ENCODE results near the gene NFATC2. TPM values are rescaled to one million over a fixed set of nuclear protein-coding genes. Genes with fewer than 3 reads are reported as not detected.
"Not testable (repeated sequence)": the region's sequence is repeated elsewhere in the genome, so short reads cannot be mapped to it uniquely, and the experiment has no call there.

Gene NFATC2
- total RNA-seq, 2 donors from 2014 or later, result 29.4 to 41.1 TPM

GRCh38 chr20:51462566-51463276, 79.8 kb downstream of the NFATC2 start:
- Mint-ChIP-seq H3K36me3 (ENCODE audit: low read depth) (peaks cover 89% of the 10 kb centered on the region), H3K27me3 (no peaks in the 10 kb centered on the region), H3K4me3 (no peak overlapping the region), H3K4me1 (peaks cover 18% of the 10 kb centered on the region), H3K9me3 (no peaks in the 10 kb centered on the region), H3K27ac (no peak overlapping the region)
- no peak for ATAC-seq (replicated peaks)

DNA sequence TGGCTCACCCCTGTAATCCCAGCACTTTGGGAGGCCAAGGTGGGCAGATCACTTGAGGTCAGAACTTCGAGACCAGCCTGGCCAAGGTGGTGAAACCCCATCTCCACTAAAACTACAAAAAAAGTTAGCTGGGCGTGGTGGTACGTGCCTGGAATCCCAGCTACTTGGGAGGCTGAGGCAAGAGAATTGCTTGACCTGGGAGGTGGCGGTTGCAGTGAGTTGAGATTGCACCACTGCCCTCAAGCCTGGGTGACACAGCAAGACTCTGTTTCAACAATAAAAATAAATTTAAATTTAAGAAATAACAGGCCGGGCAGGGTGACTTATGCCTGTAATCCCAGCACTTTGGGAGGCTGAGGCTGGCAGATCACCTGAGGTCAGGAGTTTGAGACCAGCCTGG, 80.7 kb downstream of the NFATC2 start:
- H3K27me3 Mint-ChIP-seq, H3K9me3 Mint-ChIP-seq, H3K27ac Mint-ChIP-seq: not testable (repeated sequence)

GRCh38 chr20:51461306-51461705, 81.2 kb downstream of the NFATC2 start:
- Mint-ChIP-seq H3K9me3 (no peaks in the 10 kb centered on the region), H3K27ac (no peak overlapping the region), H3K4me3 (no peak overlapping the region), H3K4me1 (peaks cover 18% of the 10 kb centered on the region), H3K27me3 (no peaks in the 10 kb centered on the region), H3K36me3 (ENCODE audit: low read depth) (peaks cover 85% of the 10 kb centered on the region)
- no peak for ATAC-seq (replicated peaks)

More for the DNA sequence above, 80.7 kb downstream of the NFATC2 start:
- not testable (repeated sequence) for ATAC-seq (replicated peaks); H3K4me3 Mint-ChIP-seq
- H3K36me3 Mint-ChIP-seq (ENCODE audit: low read depth), result peaks cover 85% of the 10 kb centered on the region
- peaks cover 18% of the 10 kb centered on the region for H3K4me1 Mint-ChIP-seq

DNA sequence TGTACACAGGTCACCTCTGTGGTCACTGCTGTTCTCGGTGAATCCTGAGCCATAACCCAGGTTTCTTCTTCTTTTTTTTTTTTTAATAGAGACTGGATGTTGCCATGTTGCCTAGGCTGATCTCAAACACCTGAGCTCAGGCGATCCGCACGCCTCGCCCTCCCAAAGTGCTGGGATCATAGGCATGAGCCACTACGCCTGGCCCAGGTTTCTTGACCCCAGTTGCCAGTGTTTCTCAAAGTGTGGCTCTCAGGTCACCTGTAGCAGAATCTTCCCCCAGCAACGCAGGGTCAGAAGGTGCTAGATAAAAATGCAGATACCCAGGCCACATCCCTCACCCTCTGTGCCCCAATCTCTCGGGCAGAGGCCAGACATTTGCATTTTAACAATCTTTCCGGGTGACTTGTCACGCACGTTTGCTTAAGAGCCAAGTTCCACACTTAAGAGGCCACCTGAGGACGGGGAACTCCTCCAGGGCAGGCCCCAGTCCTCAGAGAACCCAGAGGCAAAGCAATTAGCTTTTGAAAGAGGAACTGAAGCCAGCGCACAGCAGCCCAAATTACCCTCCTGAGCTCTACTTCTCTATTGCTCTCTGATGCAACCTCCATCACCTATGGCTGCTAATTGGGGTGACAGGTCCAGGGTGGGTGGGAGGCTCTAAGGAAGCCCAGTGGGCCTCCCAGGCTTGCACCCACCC, 81.8 kb downstream of the NFATC2 start:
- Mint-ChIP-seq H3K27ac (no peak overlapping the region), H3K36me3 (ENCODE audit: low read depth) (peaks cover 84% of the 10 kb centered on the region), H3K4me1 (peaks cover 17% of the 10 kb centered on the region), H3K4me3 (no peak overlapping the region), H3K27me3 (no peaks in the 10 kb centered on the region), H3K9me3 (no peaks in the 10 kb centered on the region)
- no peak for ATAC-seq (replicated peaks)

DNA sequence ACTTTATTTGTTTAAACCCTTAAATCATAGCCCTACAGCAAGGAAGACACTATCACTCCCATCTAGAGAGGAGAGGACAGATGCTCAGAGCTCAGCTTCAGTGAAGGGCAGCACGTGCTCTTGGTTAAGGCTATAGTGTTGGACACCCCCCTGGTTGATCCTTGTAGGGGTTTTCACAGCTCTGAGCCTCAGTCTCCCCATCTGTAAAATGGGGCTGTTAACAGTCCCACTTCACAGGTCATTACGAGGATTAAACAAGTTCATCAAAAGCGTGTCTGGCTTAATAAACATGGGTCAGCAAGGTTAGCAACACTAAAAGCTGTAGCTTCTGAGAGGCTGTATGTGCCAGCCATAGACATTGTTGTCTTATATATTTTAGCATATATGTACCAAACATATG, 82.4 kb downstream of the NFATC2 start:
- H3K9me3 Mint-ChIP-seq, result no peaks in the 10 kb centered on the region
- no peak for ATAC-seq (replicated peaks)
- H3K27ac Mint-ChIP-seq, result no peak overlapping the region
- H3K36me3 Mint-ChIP-seq (ENCODE audit: low read depth), result peaks cover 84% of the 10 kb centered on the region
- no peaks in the 10 kb centered on the region for H3K27me3 Mint-ChIP-seq
- peaks cover 17% of the 10 kb centered on the region for H3K4me1 Mint-ChIP-seq
- H3K4me3 Mint-ChIP-seq, result no peak overlapping the region

DNA sequence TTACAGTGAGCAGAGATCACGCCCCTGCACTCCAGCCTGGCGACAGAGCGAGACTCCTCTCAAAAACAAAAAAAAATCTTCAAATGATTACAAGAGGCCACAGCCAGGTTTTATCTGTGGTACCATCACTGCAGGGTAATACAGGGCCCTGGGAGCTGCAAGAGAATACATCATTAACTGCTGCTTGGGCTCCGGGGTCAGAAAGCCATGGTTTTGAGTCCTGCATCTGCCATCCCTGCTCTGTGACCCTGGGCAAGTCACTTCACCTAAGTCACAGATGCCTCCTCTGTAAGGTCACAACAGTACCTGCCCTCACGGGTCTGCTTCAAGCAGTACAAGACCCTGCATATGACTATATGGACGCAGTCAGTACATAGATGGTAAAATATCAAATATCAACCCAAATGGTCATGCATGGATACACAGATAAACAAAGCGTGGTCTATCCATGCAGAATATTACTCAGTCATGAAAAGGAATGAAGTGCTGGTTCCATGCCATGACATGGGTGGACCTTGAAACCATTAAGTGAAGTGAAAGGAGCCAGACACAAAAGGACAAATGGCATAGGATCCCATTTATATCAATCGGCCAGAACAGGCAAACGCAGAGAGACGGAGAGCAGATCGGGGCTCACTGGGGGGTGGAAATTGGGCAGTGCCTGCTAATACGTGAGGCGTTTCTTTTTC, 83.6 kb downstream of the NFATC2 start:
- no peaks in the 10 kb centered on the region for H3K9me3 Mint-ChIP-seq
- H3K36me3 Mint-ChIP-seq (ENCODE audit: low read depth), result peaks cover 86% of the 10 kb centered on the region
- no peak for ATAC-seq (replicated peaks)

GRCh38 chr20:51457533-51457932, 85.0 kb downstream of the NFATC2 start:
- ATAC-seq (replicated peaks), result no peak
- Mint-ChIP-seq H3K4me3 (no peak overlapping the region), H3K4me1 (peaks cover 16% of the 10 kb centered on the region), H3K36me3 (ENCODE audit: low read depth) (peaks cover 86% of the 10 kb centered on the region), H3K9me3 (no peaks in the 10 kb centered on the region), H3K27ac (no peak overlapping the region), H3K27me3 (no peaks in the 10 kb centered on the region)

More for the DNA sequence above, 83.6 kb downstream of the NFATC2 start:
- H3K4me1 Mint-ChIP-seq, result peaks cover 16% of the 10 kb centered on the region
- no peak overlapping the region for H3K4me3 Mint-ChIP-seq
- no peak overlapping the region for H3K27ac Mint-ChIP-seq
- no peaks in the 10 kb centered on the region for H3K27me3 Mint-ChIP-seq

GRCh38 chr20:51456511-51457509, 85.7 kb downstream of the NFATC2 start:
- ATAC-seq (replicated peaks), result peak; percentile 24

GRCh38 chr20:51454250-51454865, 88.2 kb downstream of the NFATC2 start:
- Mint-ChIP-seq H3K4me3 (no peak overlapping the region), H3K27ac (no peak overlapping the region), H3K4me1 (peaks cover 26% of the 10 kb centered on the region), H3K27me3 (no peaks in the 10 kb centered on the region), H3K36me3 (ENCODE audit: low read depth) (peaks cover 89% of the 10 kb centered on the region), H3K9me3 (no peaks in the 10 kb centered on the region)
- no peak for ATAC-seq (replicated peaks)

More at GRCh38 chr20:51456511-51457509, 85.7 kb downstream of the NFATC2 start:
- Mint-ChIP-seq H3K36me3 (ENCODE audit: low read depth) (peaks cover 90% of the 10 kb centered on the region), H3K27ac (peak overlapping the region; percentile 33), H3K4me1 (peaks cover 21% of the 10 kb centered on the region), H3K27me3 (no peaks in the 10 kb centered on the region), H3K9me3 (no peaks in the 10 kb centered on the region), H3K4me3 (peak overlapping the region; percentile 15)

DNA sequence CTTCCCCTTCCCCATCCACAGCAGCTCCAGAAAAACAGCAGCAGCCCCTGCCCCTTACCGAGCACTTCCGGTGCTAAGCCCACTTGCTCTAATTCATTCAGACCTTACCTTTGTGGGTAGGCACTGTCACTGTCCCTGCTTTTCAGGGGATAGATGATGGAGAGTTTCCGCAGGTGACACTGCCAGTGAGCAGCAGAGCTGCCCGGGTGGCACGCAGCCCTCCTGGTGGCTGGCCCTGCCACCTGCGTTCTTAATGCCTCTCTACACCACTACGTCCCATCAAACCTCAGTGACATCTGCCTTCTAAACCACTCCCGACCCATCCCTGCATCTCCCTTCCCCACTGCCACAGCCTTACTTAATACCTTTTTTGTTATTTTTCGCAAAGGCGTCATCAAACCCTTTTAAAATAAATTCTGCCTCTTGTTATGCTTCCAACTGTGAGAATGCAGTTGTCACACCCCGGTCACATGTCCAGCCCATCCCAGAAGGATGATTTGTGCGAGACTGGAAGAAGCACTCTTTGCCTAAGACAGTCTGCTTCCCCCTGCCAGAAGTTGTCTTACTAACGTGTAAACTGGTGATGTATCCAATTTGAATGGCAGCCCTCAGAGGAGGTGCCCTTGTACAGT, 89.7 kb downstream of the NFATC2 start:
- Mint-ChIP-seq H3K4me3 (no peak overlapping the region), H3K9me3 (no peaks in the 10 kb centered on the region), H3K27ac (peak overlapping the region; percentile 67), H3K27me3 (no peaks in the 10 kb centered on the region), H3K36me3 (ENCODE audit: low read depth) (peaks cover 93% of the 10 kb centered on the region), H3K4me1 (peaks cover 24% of the 10 kb centered on the region)
- ATAC-seq (replicated peaks), result no peak

DNA sequence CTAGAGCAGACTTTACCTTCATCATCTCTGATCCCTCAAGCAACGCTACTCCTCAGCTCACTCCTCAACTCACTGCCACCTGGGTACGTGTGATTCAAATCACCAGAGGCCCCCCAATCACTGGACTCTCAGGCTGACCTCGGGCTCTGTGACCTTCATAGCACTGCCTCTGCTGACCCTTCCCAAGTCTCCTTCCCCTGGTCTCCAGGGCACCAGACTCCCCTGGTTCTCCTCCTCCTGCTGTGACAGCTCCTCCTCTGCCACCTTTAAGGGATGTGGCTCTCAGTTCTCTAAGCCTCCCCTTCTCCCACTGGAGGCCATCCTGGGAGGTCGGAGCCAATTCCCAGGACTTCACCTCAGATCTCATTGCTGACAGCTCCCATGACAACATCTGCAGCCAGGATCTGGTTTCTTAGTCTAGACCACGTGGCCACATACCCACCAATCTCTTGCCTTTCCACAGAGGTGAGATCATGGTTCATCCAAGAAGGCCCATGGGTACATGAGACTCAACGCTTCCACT, 90.4 kb downstream of the NFATC2 start:
- H3K4me3 Mint-ChIP-seq, result no peak overlapping the region
- H3K27ac Mint-ChIP-seq, result peak overlapping the region; percentile 67
- H3K4me1 Mint-ChIP-seq, result peaks cover 28% of the 10 kb centered on the region
- no peaks in the 10 kb centered on the region for H3K27me3 Mint-ChIP-seq
- no peak for ATAC-seq (replicated peaks)
- H3K36me3 Mint-ChIP-seq (ENCODE audit: low read depth), result peaks cover 97% of the 10 kb centered on the region
- no peaks in the 10 kb centered on the region for H3K9me3 Mint-ChIP-seq

DNA sequence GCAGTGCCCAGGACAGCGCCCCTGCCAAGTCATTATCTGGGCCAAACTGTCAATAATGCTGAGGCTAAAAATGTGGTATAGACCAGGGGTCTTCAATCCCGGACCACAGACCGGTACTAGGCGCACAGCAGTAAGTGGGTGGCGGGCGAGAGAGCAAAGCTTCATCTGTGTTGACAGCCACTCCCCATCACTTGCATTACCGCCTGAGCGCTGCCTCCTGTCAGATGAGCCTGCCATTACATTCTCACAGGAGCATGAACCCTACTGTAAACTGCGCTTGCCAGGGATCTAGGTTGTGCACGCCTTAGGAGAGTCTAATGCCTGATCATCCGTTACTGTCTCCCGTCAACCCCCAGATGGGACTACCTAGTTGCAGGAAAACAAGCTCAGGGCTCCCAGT, 91.0 kb downstream of the NFATC2 start:
- H3K36me3 Mint-ChIP-seq (ENCODE audit: low read depth), result peaks cover 97% of the 10 kb centered on the region
- peaks cover 31% of the 10 kb centered on the region for H3K4me1 Mint-ChIP-seq
- no peaks in the 10 kb centered on the region for H3K27me3 Mint-ChIP-seq
- H3K27ac Mint-ChIP-seq, result no peak overlapping the region
- no peak overlapping the region for H3K4me3 Mint-ChIP-seq
- no peak for ATAC-seq (replicated peaks)
- H3K9me3 Mint-ChIP-seq, result no peaks in the 10 kb centered on the region

GRCh38 chr20:51450984-51451383, 91.5 kb downstream of the NFATC2 start:
- peaks cover 34% of the 10 kb centered on the region for H3K4me1 Mint-ChIP-seq
- no peaks in the 10 kb centered on the region for H3K9me3 Mint-ChIP-seq
- H3K4me3 Mint-ChIP-seq, result no peak overlapping the region
- no peaks in the 10 kb centered on the region for H3K27me3 Mint-ChIP-seq
- no peak for ATAC-seq (replicated peaks)
- peaks cover 96% of the 10 kb centered on the region for H3K36me3 Mint-ChIP-seq (ENCODE audit: low read depth)
- no peak overlapping the region for H3K27ac Mint-ChIP-seq

All from activated T-helper 17 cell treated with anti-CD3 and anti-CD28 coated beads, Interleukin-2, amount 50 U/mL, for 72 hours (primary cell).